Stimulated activated naive B cell treated with anti-CD40 and anti-IgM and Interleukin-4, amounts not matched to agents 10 μg/mL and 1 μg/mL and 100 μg/mL, for 72 hours (primary cell): ENCODE measurements around the gene TRNAU1AP.
"Not testable (repeated sequence)": the region's sequence is repeated elsewhere in the genome, so short reads cannot be mapped to it uniquely, and the experiment has no call there.

ENCODE experiments used
- ATAC-seq, 2 donors: fragments of 150-1000 bp; cut with Tn5 transposase; replicated peaks; 2 replicates each; pipeline ENCODE4 v1.10.0; 2021; ENCODE audit warnings: moderate library complexity in 1 of 2
- DNase-seq: peaks from one replicate; pipeline ENCODE4 v3.0.0; 2021
- H3K27ac Mint-ChIP-seq: one replicate; pipeline ENCODE4 v1.8.0; 2022; ENCODE audit warnings: mild to moderate bottlenecking, mixed read lengths
- H3K27me3 Mint-ChIP-seq, 2 donors: one replicate each; pipeline ENCODE4 v1.8.0; 2022; ENCODE audit warnings: mixed read lengths in 2 of 2
- H3K36me3 Mint-ChIP-seq, 2 donors: one replicate each; pipeline ENCODE4 v1.8.0; 2022; ENCODE audit warnings: mixed read lengths in 2 of 2, mild to moderate bottlenecking in 1 of 2
- H3K4me1 Mint-ChIP-seq, 2 donors: one replicate each; pipeline ENCODE4 v1.8.0; 2022; ENCODE audit warnings: mixed read lengths in 2 of 2, mild to moderate bottlenecking in 1 of 2
- H3K4me3 Mint-ChIP-seq, 2 donors: one replicate each; pipeline ENCODE4 v1.8.0; 2022; ENCODE audit warnings: mild to moderate bottlenecking in 2 of 2, mixed read lengths in 2 of 2, moderate library complexity in 1 of 2
- H3K9me3 Mint-ChIP-seq, 2 donors: one replicate each; pipeline ENCODE4 v1.8.0; 2022; ENCODE audit warnings: mixed read lengths in 2 of 2, mild to moderate bottlenecking in 1 of 2

The TRNAU1AP gene

GRCh38 chr1:28577052-28577678, 24.3 kb downstream of the TRNAU1AP start:
- Mint-ChIP-seq H3K4me3 (peak overlapping the region in 1 of 2 donors; percentile 43), H3K9me3 (no peaks in the 10 kb centered on the region), H3K4me1 (peaks cover 28 to 39% of the 10 kb centered on the region in 2 donors), H3K27me3 (no peaks in the 10 kb centered on the region), H3K36me3 (peaks cover 47 to 56% of the 10 kb centered on the region in 2 donors), H3K27ac (peak overlapping the region; percentile 85)
- ATAC-seq (peak in 1 of 2 donors; percentile 1), DNase-seq (no peak)

- no peak for ATAC-seq
- H3K4me3 Mint-ChIP-seq, result peak overlapping the region in 1 of 2 donors; percentile 43
- peaks cover 47 to 56% of the 10 kb centered on the region in 2 donors for H3K36me3 Mint-ChIP-seq
- peaks cover 28 to 41% of the 10 kb centered on the region in 2 donors for H3K4me1 Mint-ChIP-seq
- H3K27me3 Mint-ChIP-seq, result no peaks in the 10 kb centered on the region
- peak overlapping the region; percentile 85 for H3K27ac Mint-ChIP-seq
- no peak for DNase-seq
- H3K9me3 Mint-ChIP-seq, result no peaks in the 10 kb centered on the region
These were observed 25.1 kb downstream of the TRNAU1AP start for GRCh38 chr1:28577738-28578536.

DNA sequence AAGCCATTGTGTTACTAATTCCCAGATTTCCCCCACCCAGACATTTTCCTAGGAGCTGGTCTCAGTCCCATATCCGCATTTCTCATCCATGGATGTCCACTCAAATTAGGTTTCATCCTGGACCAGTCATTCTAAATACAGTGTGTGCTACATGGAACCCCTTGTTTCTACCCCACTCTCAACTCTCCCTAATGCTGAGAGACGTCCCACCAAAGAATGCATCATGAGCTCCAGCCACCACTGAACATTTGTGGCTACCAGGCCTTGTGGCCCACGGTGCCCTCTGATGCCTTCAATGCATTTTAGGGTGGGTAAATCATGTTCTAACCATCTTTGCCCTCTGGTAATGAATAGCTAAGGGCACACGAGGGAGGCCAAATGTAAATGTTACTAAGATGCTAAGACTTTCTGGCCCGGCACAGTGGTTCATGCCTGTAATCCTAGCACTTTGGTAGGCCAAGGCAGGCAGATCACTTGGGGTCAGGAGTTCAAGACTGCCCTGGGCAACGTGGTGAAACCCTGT, 25.9 kb downstream of the TRNAU1AP start:
- Mint-ChIP-seq H3K4me1 (peaks cover 30 to 44% of the 10 kb centered on the region in 2 donors), H3K27ac (peak overlapping the region; percentile 85), H3K27me3 (no peaks in the 10 kb centered on the region), H3K4me3 (peak overlapping the region; percentile 95 to 98), H3K9me3 (no peaks in the 10 kb centered on the region), H3K36me3 (peaks cover 47 to 56% of the 10 kb centered on the region in 2 donors)
- ATAC-seq, result no peak
- DNase-seq, result no peak

DNA sequence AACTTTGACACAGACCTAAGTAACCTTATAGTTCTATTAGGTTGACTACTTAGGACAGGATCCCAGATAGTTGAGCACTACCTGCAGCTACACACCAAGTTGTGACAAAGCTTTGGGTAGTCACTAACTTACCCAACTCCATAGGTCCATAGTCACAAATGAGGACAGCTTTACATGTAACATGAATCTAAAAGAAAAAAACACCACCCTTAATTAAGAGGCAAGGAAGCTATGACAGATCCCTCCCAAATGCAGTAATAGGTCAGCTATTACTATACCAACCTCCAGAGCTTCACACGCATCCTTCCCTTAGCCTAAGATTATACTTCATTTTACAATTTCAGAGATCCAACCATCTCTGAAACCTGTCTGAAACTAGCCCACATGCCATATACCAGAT, 26.5 kb downstream of the TRNAU1AP start:
- H3K4me3 Mint-ChIP-seq, result peak overlapping the region; percentile 95 to 98
- H3K9me3 Mint-ChIP-seq, result no peaks in the 10 kb centered on the region
- DNase-seq, result no peak
- no peaks in the 10 kb centered on the region for H3K27me3 Mint-ChIP-seq
- peaks cover 47 to 56% of the 10 kb centered on the region in 2 donors for H3K36me3 Mint-ChIP-seq
- no peak for ATAC-seq
- H3K27ac Mint-ChIP-seq, result peak overlapping the region; percentile 97
- peaks cover 30 to 44% of the 10 kb centered on the region in 2 donors for H3K4me1 Mint-ChIP-seq

GRCh38 chr1:28580722-28581530, 28.0 kb downstream of the TRNAU1AP start:
- peak; percentile 39 to 57 for ATAC-seq
- Mint-ChIP-seq H3K9me3 (no peaks in the 10 kb centered on the region), H3K36me3 (peaks cover 46 to 49% of the 10 kb centered on the region in 2 donors), H3K27ac (peak overlapping the region; percentile 97), H3K4me3 (peak overlapping the region; percentile 95 to 98), H3K27me3 (no peaks in the 10 kb centered on the region), H3K4me1 (peaks cover 34 to 54% of the 10 kb centered on the region in 2 donors)
- DNase-seq, result no peak

DNA sequence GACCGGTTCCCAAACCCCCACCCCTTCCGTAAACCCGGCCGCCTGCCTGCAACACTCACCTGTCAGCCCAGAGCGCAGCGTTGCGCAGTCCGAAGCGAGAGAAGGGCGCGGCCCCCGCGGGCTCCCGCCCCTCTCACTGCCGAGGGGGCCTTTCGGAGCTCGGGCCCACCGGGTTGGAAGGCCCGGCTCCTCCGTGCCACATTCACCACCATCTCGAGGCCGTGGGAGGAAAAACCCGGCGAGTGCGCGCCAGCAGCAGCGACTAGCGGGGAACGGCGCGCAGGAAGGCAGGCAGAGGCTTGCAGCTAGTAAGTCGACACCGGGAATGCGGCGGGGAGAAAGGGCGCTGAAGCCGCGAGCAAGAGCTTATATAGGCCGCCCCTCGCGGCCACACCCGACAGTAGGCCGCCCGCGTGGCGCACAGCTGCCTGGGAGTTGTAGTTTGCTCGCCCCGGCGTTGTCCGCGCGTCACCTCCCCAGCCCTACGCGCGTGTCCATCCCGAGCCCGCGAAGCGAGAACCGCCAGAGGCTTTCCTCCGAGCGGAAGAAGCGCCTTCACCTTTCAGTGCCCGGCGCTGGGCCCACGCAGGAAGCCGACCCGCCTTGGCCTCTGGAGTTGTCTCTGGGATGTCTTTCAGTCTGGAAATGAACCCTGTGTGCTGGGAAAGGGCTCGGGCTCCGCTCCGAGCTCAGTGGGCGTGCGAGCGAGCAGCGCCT, 28.8 kb downstream of the TRNAU1AP start:
- DNase-seq, result peak; percentile 92
- H3K4me3 Mint-ChIP-seq, result peak overlapping the region; percentile 95 to 98

DNA sequence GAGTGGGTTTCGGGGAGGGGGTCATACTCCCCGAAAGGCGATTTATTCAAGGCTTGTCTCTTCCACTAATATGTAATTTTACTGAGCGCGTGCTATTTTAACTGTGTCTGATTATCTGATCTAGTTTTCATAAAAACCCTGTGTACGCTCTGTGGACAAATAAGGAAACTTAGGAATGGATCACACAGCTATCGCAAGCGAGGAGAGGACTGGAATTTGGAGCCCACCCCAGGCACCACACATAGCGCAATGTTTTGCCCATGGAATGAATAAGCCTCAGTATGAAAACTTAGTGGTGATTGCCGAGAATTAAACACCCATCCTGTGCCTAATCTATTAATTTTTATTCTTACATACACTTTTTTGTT, 29.3 kb downstream of the TRNAU1AP start:
- Mint-ChIP-seq H3K36me3 (peaks cover 38 to 44% of the 10 kb centered on the region in 2 donors), H3K9me3 (no peaks in the 10 kb centered on the region), H3K4me1 (peaks cover 38 to 63% of the 10 kb centered on the region in 2 donors), H3K27me3 (no peaks in the 10 kb centered on the region), H3K4me3 (peak overlapping the region; percentile 95 to 98), H3K27ac (peak overlapping the region; percentile 97)
- DNase-seq (no peak), ATAC-seq (peak; percentile 2 to 3)

More for the DNA sequence above, 28.8 kb downstream of the TRNAU1AP start:
- Mint-ChIP-seq H3K9me3 (no peaks in the 10 kb centered on the region), H3K4me1 (peaks cover 40 to 62% of the 10 kb centered on the region in 2 donors), H3K27ac (peak overlapping the region; percentile 97), H3K27me3 (no peaks in the 10 kb centered on the region), H3K36me3 (peaks cover 42 to 49% of the 10 kb centered on the region in 2 donors)
- ATAC-seq, result peak; percentile 90 to 93

DNA sequence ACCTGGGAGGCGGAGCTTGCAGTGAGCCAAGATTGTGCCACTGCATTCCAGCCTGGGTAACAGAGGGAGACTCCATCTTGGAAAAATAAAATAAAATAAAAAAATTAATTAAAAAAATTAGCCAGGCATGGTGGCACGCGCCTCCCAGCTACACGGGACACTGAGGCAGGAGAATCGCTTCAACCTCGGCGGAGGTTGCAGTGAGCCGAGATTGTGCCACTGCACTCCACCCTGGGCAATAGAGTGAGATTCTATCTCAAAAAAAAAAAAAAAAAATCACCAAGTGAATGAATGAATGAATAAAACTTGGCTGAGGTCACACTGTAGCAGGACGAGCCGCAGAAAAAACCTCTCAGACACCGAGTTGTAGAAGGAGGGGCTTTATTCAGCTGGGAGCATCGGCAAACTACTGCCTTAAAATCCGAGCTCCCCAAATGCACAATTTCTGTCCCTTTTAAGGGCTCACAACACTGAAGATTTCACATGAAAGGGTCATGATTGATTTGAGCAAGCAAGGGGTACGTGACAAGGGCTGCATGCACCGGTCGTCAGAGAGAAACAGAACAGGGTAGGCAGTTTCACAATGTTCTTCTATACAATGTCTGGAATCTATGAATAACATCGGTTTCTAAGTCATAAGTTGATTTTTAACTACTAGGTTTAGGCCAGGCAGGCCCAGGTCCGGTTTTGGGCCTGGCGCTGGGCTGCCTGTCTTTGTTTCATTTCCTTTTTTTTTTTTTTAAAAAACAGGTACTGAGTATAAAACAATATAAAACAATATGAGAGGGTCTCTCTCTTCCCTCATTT, 33.9 kb downstream of the TRNAU1AP start:
- not testable (repeated sequence) for H3K36me3 Mint-ChIP-seq, H3K9me3 Mint-ChIP-seq, H3K27me3 Mint-ChIP-seq
- peak; percentile 42 for DNase-seq
- H3K4me3 Mint-ChIP-seq, result peak overlapping the region; percentile 4 to 20
- peak; percentile 52 to 55 for ATAC-seq
- peak overlapping the region; percentile 85 for H3K27ac Mint-ChIP-seq
- peaks cover 16 to 44% of the 10 kb centered on the region in 2 donors for H3K4me1 Mint-ChIP-seq

DNA sequence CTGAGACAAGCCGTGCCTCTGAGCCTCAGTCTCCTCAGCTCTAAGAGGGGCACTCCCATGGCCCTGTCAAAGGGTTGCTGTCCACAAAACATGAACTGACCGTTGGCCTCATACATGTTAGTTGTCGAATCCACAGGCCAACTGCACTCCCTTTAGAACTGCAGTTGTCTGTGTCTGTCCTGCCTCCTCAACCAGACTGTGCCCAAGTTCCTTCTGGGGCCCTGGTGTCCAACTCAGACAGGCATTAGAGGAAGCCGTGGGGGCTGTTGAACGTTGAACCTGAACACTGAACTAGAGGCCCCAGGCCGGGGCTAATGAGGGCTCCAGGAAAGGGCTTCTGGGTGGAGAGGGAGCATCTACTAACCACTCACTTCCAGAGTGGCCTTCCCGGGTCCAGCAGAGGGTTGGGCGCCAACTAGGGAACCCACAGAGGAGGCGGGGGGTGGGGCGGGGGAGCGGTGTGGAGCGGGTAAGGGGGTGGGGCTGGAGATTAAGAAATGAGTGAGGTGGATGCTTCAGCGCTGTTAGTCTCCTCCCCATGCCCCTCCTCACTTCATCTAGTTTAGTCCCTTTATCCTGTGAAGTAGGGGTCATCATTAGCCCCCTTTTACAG, 38.9 kb downstream of the TRNAU1AP start, which contains the start of gene RAB42:
TSS of gene RAB42 (plus strand) at position 558 of the 613 bp plus-strand sequence. CDS start 247 bp downstream, outside the sequence.
- Mint-ChIP-seq H3K4me1 (peaks cover 10 to 29% of the 10 kb centered on the region in 2 donors), H3K36me3 (peaks cover 4% of the 10 kb centered on the region in 2 donors), H3K27me3 (peaks cover 8 to 14% of the 10 kb centered on the region in 2 donors), H3K9me3 (no peaks in the 10 kb centered on the region), H3K27ac (peak within 1 kb of the TSS; percentile 59), H3K4me3 (peak within 1 kb of the TSS; percentile 85 to 86)
- DNase-seq (no peak), ATAC-seq (peak; percentile 67 to 76)

GRCh38 chr1:28592321-28593071, 39.6 kb downstream of the TRNAU1AP start:
- H3K27me3 Mint-ChIP-seq, result peaks cover 8 to 14% of the 10 kb centered on the region in 2 donors
- H3K36me3 Mint-ChIP-seq, result peaks cover 4% of the 10 kb centered on the region in 2 donors
- ATAC-seq (peak; percentile 54 to 70), DNase-seq (no peak)
- no peaks in the 10 kb centered on the region for H3K9me3 Mint-ChIP-seq
- H3K27ac Mint-ChIP-seq, result peak overlapping the region; percentile 59
- peaks cover 8 to 22% of the 10 kb centered on the region in 2 donors for H3K4me1 Mint-ChIP-seq
- peak overlapping the region; percentile 85 to 86 for H3K4me3 Mint-ChIP-seq

DNA sequence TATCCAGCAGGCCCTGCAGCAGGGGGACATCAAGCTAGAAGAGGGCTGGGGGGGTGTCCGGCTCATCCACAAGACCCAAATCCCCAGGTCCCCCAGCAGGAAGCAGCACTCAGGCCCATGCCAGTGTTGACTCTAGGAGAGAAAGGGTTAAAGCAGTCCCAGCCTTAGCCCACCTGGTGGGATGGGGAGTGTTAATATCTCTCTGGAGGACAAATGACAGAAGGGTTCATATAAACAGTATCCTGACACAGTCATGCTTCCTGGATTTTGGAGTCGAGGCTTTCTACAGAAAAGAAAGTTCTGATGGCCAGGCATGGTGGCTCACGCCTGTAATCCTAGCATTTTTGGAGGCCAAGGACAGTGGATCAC, 41.1 kb downstream of the TRNAU1AP start:
- not testable (repeated sequence) for ATAC-seq, DNase-seq, H3K4me3 Mint-ChIP-seq, H3K9me3 Mint-ChIP-seq, H3K36me3 Mint-ChIP-seq, H3K27ac Mint-ChIP-seq
- Mint-ChIP-seq H3K27me3 (peaks cover 8 to 14% of the 10 kb centered on the region in 2 donors), H3K4me1 (peaks cover 8 to 23% of the 10 kb centered on the region in 2 donors)
